Kidney (tissue), 14 donors: ENCODE measurements around the gene C1orf21. TPM values are rescaled to one million over a fixed set of nuclear protein-coding genes. Genes with fewer than 3 reads are reported as not detected.

Experiments
- DNase-seq, 5 donors: peaks; one replicate each; pipeline ENCODE4 v3.0.0-alpha.2; 2013 to 2020
- FAIRE-seq: peaks from 2 replicates; lab custom pipeline; 2012; peaks lifted over from hg19 to GRCh38; lab: Jason Lieb, UNC
- H3K27ac ChIP-seq, 2 donors: one replicate each; pipeline ENCODE4 v1.7.0; 2013; ENCODE audit warnings: low read depth in 2 of 2, low read length in 2 of 2, inconsistent platforms in 1 of 2
- H3K27me3 ChIP-seq: one replicate; pipeline ENCODE4 v1.7.1; 2013; ENCODE audit warnings: low read length, inconsistent platforms; ENCODE audit not compliant: control insufficient read depth, insufficient read depth
- H3K36me3 ChIP-seq, 3 donors: one replicate each; pipeline versions ENCODE4 v1.7.0 to v1.7.1; 2013; ENCODE audit warnings: low read length in 3 of 3, control low read depth in 1 of 3, inconsistent platforms in 1 of 3; ENCODE audit not compliant: insufficient read depth in 3 of 3, control insufficient read depth in 2 of 3
- H3K4me1 ChIP-seq, 3 donors: one replicate each; pipeline versions ENCODE4 v1.7.0 to v1.7.1; 2013; ENCODE audit warnings: low read length in 3 of 3, inconsistent platforms in 1 of 3, low read depth in 1 of 3; ENCODE audit not compliant: control insufficient read depth in 2 of 3, insufficient read depth in 2 of 3
- H3K4me3 ChIP-seq, 3 donors: one replicate each; pipeline versions ENCODE4 v1.7.0 to v1.8.1; 2013; ENCODE audit warnings: low read length in 3 of 3, control low read depth in 1 of 3, inconsistent platforms in 1 of 3
- H3K9ac ChIP-seq, 3 donors: one replicate each; pipeline versions ENCODE4 v1.7.0 to v1.7.1; 2013; ENCODE audit warnings: low read length in 3 of 3, control low read depth in 1 of 3, inconsistent platforms in 1 of 3
- H3K9me3 ChIP-seq, 3 donors: one replicate each; pipeline versions ENCODE4 v1.7.0 to v1.7.1; 2013; ENCODE audit warnings: low read length in 3 of 3, control low read depth in 1 of 3, inconsistent platforms in 1 of 3; ENCODE audit not compliant: control insufficient read depth in 2 of 3, insufficient read depth in 1 of 3
- intact Hi-C: fragments of 100-400 bp; cut with DNase I; formaldehyde crosslinking; loops from one replicate; pipeline ENCODE4 v1.11.1; 2022
- polyA plus RNA-seq: library from polyadenylated mRNA; stranded (reverse); fragments of 350-450 nt; fragmentation: Illumina TruSeq; extraction: RNeasy Lipid Tissue Mini Kit (QIAGEN cat#74804); gene quantifications from one replicate; pipeline ENCODE4 v1.2.3, GENCODE V29; 2014; ENCODE audit warnings: low read depth, low replicate concordance; ENCODE audit not compliant: insufficient read depth
- total RNA-seq: library from RNA; stranded (reverse); fragmentation: NEBNext Ultra II Directional; extraction: Animal tissue kit (Norgen Biotek cat#: 25700); gene quantifications from one replicate; pipeline ENCODE4 v1.2.1, GENCODE V29; 2021
- TF ChIP-seq, protein P1 (sequence below): IDR thresholded peaks from 3 replicates; pipeline ENCODE4 v1.5.1; 2012; ENCODE audit warnings: mild to moderate bottlenecking, moderate library complexity, borderline replicate concordance; ENCODE audit not compliant: insufficient read depth; ENCODE audit errors: extremely low read depth
- donor health status: control.
- donor health status: control.
- donor health status: control.
- donor health status: control.
- donor health status: control.
- donor health status: DM: yes; HTN: yes; CAD: no.
- donor health status: Normal renal cell carcinoma (clear cell type).

Gene C1orf21
- total and polyA plus RNA-seq, 2 donors from 2014 or later, result 18.3 to 18.6 TPM

DNA sequence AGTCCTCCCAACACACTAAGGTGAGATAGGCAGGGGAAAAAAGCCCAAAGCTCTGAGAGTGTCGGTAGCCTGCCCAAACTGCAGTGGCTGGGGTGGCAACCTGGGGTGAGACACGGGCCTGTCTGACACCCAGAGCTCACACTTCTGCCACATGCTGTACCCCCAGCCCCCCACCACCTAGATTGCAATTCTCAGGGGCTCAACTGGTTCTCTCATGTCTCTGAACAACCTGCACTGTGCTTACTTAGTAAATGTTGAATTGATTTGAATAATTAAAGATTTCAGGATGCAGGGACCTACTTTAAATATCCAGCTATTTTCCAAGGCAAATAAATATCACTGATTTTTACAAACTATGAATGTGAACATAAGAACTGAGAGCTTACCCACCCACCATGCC, 252.4 kb downstream of the C1orf21 start:
- no peaks in the 10 kb centered on the region for H3K4me1 ChIP-seq
- H3K27ac ChIP-seq, result no peak overlapping the region
- peaks cover 0 to 5% (median 0%) of the 10 kb centered on the region in 3 donors for H3K9me3 ChIP-seq
- H3K36me3 ChIP-seq, result no peaks in the 10 kb centered on the region
- intact Hi-C loops, result no loop called here
- no peaks in the 10 kb centered on the region for H3K27me3 ChIP-seq
- no peak for FAIRE-seq
- no peak overlapping the region for H3K4me3 ChIP-seq
- DNase-seq, result no peak
- H3K9ac ChIP-seq, result no peak overlapping the region
- TF ChIP-seq, protein P1, sequence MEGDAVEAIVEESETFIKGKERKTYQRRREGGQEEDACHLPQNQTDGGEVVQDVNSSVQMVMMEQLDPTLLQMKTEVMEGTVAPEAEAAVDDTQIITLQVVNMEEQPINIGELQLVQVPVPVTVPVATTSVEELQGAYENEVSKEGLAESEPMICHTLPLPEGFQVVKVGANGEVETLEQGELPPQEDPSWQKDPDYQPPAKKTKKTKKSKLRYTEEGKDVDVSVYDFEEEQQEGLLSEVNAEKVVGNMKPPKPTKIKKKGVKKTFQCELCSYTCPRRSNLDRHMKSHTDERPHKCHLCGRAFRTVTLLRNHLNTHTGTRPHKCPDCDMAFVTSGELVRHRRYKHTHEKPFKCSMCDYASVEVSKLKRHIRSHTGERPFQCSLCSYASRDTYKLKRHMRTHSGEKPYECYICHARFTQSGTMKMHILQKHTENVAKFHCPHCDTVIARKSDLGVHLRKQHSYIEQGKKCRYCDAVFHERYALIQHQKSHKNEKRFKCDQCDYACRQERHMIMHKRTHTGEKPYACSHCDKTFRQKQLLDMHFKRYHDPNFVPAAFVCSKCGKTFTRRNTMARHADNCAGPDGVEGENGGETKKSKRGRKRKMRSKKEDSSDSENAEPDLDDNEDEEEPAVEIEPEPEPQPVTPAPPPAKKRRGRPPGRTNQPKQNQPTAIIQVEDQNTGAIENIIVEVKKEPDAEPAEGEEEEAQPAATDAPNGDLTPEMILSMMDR, result no peak

DNA sequence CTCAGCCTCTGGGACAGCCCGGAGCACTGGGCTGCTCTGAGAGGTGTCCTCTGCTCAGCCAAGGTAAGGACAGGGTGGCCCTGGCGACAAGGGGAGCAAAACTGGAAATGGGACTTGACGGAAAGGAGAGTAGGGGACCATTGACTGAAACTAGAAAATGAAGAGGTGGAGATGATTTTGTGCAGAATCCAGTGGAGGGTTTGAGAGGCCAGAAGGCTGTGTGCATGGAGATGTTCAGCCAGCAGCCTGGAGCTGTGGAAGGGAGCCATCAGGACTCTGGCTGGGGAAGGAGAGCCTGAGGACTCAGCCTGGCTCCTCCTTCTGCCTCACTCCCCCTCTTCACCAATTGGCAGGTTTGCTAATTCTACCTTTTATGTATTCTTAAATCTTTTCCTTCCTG, 253.7 kb downstream of the C1orf21 start:
- TF ChIP-seq, protein P1, result no peak
- no peaks in the 10 kb centered on the region for H3K36me3 ChIP-seq
- peaks cover 0 to 5% (median 0%) of the 10 kb centered on the region in 3 donors for H3K9me3 ChIP-seq
- H3K9ac ChIP-seq, result no peak overlapping the region
- no peak overlapping the region for H3K27ac ChIP-seq
- FAIRE-seq (no peak), DNase-seq (no peak)
- H3K4me3 ChIP-seq, result no peak overlapping the region
- intact Hi-C loops, result no loop called here
- H3K4me1 ChIP-seq, result no peaks in the 10 kb centered on the region
- no peaks in the 10 kb centered on the region for H3K27me3 ChIP-seq

DNA sequence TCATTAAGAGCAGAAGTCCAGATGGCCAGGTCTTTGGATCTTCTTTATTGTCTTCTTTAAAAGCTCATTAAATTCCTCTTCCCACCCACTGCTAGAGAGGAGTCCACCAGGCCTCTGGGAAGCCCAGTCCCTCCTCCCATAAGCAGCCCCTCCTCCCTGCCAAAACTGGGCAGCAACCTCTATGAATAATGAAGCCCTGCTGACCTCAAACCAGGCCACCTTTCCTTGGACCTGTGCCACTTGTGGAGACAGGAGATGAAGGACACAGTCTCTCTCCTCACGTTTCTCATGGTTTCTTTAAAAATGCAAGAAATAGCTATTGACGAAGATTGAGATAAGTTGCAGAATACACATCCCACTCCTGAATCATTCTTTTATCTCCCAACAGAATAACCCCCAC, 255.1 kb downstream of the C1orf21 start:
- Histone ChIP-seq H3K27ac (no peak overlapping the region), H3K36me3 (no peaks in the 10 kb centered on the region), H3K4me3 (no peak overlapping the region), H3K27me3 (no peaks in the 10 kb centered on the region), H3K9ac (no peak overlapping the region), H3K9me3 (peaks cover 0 to 5% (median 0%) of the 10 kb centered on the region in 3 donors), H3K4me1 (no peaks in the 10 kb centered on the region)
- intact Hi-C loops, result no loop called here
- TF ChIP-seq, protein P1, result no peak
- FAIRE-seq (no peak), DNase-seq (no peak)

DNA sequence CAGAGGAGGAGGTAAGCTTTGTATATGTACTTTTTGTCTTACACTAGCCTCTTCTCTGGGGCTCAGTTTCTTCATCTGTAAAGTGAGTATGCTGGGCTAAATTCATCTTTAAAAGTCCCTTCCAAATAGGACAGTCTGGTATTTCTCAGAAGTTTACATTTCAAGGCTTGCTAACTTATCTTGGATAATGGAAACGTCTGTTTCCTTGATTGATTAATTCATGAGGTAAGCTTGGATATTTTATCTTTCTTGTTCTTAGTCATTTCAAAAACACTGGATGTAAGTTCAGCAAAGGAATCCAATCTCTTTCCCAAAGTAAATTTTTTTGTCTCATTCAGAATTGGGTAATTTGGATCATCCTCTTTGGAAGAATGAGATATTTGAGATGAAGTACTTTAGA, 256.8 kb downstream of the C1orf21 start:
- TF ChIP-seq, protein P1, result no peak
- H3K9me3 ChIP-seq, result no peaks in the 10 kb centered on the region
- intact Hi-C loops, result no loop called here
- no peaks in the 10 kb centered on the region for H3K4me1 ChIP-seq
- H3K36me3 ChIP-seq, result no peaks in the 10 kb centered on the region
- no peak overlapping the region for H3K4me3 ChIP-seq
- no peaks in the 10 kb centered on the region for H3K27me3 ChIP-seq
- DNase-seq, result no peak
- no peak overlapping the region for H3K27ac ChIP-seq
- FAIRE-seq, result no peak
- no peak overlapping the region for H3K9ac ChIP-seq
